ENCODE measurements around the gene TMTC1.

TMTC1 gene

DNA sequence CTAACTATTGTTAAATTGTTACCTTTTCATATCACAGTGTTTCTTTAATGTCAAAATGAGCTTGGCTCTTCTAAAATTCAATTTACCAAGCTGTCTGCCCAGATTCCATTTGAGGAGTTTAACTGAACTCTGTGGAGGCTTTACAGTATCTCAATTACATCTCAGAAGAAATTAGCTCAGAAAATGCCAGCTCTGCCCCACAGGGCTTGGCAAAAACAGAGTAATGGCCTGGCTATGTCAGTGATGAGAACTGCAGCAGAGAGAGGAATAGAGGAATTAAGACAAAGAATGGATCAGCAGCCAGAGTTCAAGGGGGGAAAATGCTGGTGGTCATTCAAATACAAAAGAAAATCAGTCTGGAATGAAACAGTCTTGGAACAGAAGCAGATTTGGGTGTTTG, 15.8 kb upstream of the TMTC1 start:
- no peak overlapping the region for H2AFZ ChIP-seq (ENCODE audit: low read depth, low read length)
- H4K20me1 ChIP-seq (ENCODE audit: insufficient read depth, low read length) = no peaks in the 10 kb centered on the region
- H3K27ac ChIP-seq (ENCODE audit: low read length) = no peak overlapping the region
- no peaks in the 10 kb centered on the region for H3K27me3 ChIP-seq (ENCODE audit: low read depth, low read length)
- H3K4me2 ChIP-seq (ENCODE audit: low read length) = no peak overlapping the region
- H3K4me1 ChIP-seq (ENCODE audit: low read length) = peaks cover 31% of the 10 kb centered on the region
- H3K9ac ChIP-seq (ENCODE audit: low read length) = no peak overlapping the region
- H3K36me3 ChIP-seq (replicated peaks; ENCODE audit: low read depth, low read length) = no peaks in the 10 kb centered on the region
- no peak for TF ChIP-seq CTCF (IDR thresholded peaks at IDR 0.05; ENCODE audit: low read depth, low read length)
- TF ChIP-seq EZH2phosphoT487 (IDR thresholded peaks at IDR 0.05; ENCODE audit: low read depth) = no peak
- H3K4me3 ChIP-seq (ENCODE audit: low read length) = no peak overlapping the region
- H3K9me3 ChIP-seq (ENCODE audit: insufficient read depth, low read length) = no peaks in the 10 kb centered on the region
- H3K79me2 ChIP-seq (ENCODE audit: low read length) = no peaks in the 10 kb centered on the region

DNA sequence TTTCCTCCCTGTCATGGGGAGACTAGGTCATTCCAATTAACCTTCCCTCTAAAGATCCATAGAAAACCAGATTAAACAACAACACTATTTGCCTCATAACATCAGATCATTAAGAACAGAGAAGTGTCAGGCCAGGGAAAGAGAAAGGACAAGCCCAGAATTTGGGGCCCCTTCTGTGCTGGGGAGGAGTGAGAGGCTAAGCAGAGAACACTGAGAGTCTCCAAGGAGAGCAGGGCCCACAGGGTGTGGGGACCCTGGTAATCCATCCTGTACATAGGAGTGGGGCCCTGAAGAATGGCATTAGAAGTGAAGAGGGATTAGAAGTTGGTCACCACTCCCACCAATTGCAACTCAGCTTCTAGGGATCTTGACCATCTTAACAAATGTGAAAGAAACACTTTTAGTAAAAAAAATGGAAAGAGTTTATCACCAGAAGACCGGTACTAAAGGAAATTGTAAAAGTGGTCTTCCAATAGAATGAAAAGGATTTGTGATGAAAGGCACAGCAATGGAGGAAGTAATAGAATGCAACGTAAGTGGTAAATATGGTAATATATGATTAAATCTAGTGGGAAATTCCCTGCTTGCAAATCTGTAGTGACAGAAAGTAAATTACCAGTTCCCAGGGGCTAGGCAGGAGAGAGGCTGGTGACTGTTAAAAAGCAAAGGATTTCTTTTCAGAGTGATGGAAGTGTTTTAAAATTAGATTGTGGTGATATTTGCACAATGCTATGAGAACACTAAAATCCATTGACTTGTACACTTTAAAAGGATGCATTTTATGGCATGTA, 14.0 kb upstream of the TMTC1 start:
- Histone ChIP-seq H3K27ac (ENCODE audit: low read length) (no peak overlapping the region), H3K36me3 (replicated peaks; ENCODE audit: low read depth, low read length) (no peaks in the 10 kb centered on the region), H3K79me2 (ENCODE audit: low read length) (no peaks in the 10 kb centered on the region), H3K9ac (ENCODE audit: low read length) (no peak overlapping the region), H3K4me3 (ENCODE audit: low read length) (no peak overlapping the region), H3K9me3 (ENCODE audit: insufficient read depth, low read length) (0 out of 2 replicates have a peak, but pooled peaks cover 4% of the 10 kb centered on the region), H3K27me3 (ENCODE audit: low read depth, low read length) (no peaks in the 10 kb centered on the region), H3K4me1 (ENCODE audit: low read length) (peaks cover 31% of the 10 kb centered on the region), H3K4me2 (ENCODE audit: low read length) (peak overlapping the region; percentile 37), H2AFZ (ENCODE audit: low read depth, low read length) (peak overlapping the region; percentile 14; the same call in 1 of the 2 replicates), H4K20me1 (ENCODE audit: insufficient read depth, low read length) (no peaks in the 10 kb centered on the region)
- TF ChIP-seq EZH2phosphoT487 (IDR thresholded peaks at IDR 0.05; ENCODE audit: low read depth) (no peak), CTCF (IDR thresholded peaks at IDR 0.05; ENCODE audit: low read depth, low read length) (no peak)

DNA sequence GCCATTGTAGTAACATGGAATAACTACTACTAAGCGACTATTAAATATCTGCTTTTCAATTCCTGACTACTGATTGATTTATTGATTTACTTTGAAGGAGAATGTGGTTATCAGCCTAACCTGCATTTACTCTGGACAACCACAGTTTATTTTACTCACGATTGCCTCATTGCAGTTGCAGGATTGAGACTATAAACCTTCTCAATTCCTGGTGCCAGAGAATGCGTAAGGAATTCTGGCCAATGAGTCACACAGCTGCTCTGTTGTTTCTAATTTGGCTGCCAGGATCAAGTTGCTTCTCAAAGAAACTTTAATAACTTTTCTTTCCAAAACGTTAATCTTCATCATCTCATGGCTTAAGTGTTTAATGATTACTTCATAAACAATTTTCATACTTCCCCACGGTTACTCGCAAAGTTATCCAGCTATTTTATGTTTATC, 13.1 kb upstream of the TMTC1 start:
- no peaks in the 10 kb centered on the region for H3K27me3 ChIP-seq (ENCODE audit: low read depth, low read length)

More for the DNA sequence above, 13.1 kb upstream of the TMTC1 start:
- TF ChIP-seq CTCF (IDR thresholded peaks at IDR 0.05; ENCODE audit: low read depth, low read length) = no peak
- no peak for TF ChIP-seq EZH2phosphoT487 (IDR thresholded peaks at IDR 0.05; ENCODE audit: low read depth)
- H3K27ac ChIP-seq (ENCODE audit: low read length) = no peak overlapping the region
- peaks cover 11% of the 10 kb centered on the region; the same call in 1 of the 2 replicates for H3K9me3 ChIP-seq (ENCODE audit: insufficient read depth, low read length)
- H3K9ac ChIP-seq (ENCODE audit: low read length) = no peak overlapping the region
- no peaks in the 10 kb centered on the region for H3K79me2 ChIP-seq (ENCODE audit: low read length)
- H3K4me2 ChIP-seq (ENCODE audit: low read length) = no peak overlapping the region
- no peaks in the 10 kb centered on the region for H3K36me3 ChIP-seq (replicated peaks; ENCODE audit: low read depth, low read length)
- H4K20me1 ChIP-seq (ENCODE audit: insufficient read depth, low read length) = no peaks in the 10 kb centered on the region
- peaks cover 31% of the 10 kb centered on the region for H3K4me1 ChIP-seq (ENCODE audit: low read length)
- H2AFZ ChIP-seq (ENCODE audit: low read depth, low read length) = no peak overlapping the region
- H3K4me3 ChIP-seq (ENCODE audit: low read length) = no peak overlapping the region

All from OCI-LY3 (cell line).